Activated T-cell treated with anti-CD3 and anti-CD28 coated beads for 24 hours (primary cell): ENCODE data around the gene MBP.

Experiments used
- DNase-seq: peaks from one replicate; pipeline ENCODE4 v3.0.0-alpha.2; 2020; ENCODE audit warnings: low read depth

MBP gene

DNA sequence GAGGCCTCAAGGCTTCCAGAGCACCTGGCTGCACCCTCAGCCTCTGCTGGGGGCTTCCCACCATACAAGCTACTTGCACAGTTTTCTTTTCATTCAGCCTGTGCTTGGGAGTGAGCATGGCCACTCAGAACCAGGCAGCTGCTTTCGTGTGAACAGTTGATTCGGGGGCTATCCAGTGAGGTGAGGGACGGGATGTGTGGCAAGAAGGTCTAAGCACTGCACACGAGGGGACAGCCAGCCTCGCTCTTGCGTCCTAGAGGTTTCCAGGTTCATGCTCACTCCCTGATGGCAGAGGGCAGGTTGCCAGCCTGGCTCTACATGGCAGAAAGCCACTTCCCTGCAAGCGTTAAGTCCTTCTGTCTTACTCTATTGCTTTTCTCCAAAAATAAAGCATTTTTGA, 146.2 kb downstream of the MBP start:
- DNase-seq: no peak

DNA sequence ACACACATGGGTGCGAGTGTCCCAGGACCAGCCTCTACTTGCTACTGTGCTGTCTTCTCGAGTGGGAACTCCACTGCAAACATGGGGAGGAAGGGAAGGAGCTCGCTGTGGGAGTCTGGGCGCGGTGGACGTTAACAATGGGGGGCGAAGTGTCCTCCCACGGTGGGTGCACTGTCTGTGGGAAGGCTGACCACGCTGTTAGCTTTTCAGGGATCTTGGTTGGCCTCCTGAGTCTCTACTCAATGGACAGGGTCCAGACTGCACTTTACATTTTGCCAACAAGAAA, 146.7 kb downstream of the MBP start:
- DNase-seq: no peak

DNA sequence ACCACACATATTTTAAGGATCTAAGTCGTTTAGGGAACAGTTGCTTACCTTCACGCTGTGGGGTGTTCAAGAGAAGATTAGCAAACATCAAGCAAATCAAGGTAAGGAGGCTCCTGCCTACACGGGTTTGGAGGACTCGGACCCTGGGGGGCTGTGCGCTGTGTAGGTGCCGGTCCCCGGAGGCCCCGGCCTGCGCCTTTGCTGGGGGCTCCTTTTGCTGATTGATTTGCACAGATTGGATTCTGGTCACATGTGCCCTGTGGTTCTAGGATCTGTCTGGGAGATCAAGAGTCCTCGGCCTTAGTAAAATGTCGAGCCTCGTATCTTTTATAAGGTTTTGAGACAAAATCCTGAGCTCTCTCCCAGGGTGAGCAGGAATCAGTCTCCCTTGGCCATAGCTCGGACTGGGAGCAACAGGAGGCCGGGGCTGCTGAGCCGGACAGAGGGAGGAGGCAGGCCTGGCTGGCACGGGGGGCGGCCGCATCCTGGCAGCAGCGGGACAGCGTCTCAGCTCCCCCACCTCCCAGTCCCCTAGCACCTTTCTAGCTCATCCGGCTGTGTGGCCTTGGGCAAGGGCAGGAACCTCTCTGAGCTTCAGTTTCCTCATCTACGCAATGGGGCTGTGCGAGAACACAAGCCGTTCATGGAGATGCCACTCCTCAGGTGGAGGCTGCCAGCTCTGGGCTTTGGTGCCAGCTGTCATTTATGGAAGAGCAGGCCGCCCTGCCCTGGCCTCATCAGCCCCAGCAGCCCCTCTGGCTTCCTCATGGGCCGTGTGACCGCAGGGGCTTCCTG, 147.2 kb downstream of the MBP start:
- DNase-seq: no peak

DNA sequence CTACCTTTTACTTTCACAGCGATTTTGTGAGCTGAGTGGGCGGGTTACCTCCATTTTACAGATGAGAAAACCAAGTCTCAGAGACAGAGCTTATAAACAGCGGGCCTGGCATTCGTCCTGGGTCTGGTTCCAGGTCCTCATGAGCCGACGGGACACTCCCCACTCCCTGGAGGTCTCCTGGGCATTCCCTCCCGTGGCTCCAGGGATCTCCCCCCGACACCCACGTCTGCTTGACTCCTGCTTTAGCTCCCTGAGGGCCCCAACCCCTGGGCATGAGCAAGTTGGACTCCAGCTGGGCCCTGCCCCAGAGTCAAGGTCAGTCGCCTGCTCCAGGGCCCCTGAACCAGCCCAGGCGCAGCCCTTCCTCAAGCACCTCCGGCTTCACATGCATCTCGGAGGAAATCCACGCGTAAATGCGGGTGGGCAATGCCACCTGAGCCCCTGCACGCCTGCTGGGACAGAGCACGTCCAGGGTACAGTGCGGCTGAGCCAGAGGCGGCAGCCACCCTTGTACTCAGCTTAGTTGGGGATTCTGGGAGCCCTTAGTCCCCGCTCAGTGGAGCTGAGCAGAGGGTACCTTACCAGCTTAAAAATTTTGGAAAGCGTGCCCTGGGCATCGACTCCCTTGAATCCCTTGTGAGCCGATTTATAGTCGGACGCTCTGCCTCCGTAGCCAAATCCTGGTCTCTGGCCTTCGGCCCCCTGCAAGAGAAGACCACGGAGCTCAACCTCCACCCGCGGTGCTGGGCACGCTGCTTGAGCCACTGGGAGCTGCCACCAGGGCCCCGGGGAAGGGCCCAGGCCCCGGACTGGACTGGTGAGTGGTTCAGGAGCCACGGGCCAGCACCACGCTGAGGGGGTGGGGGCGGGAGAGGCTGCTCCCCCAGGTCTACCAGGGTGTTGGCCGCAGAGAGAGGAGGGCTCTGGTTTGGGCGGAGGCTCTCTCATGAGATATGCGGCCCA, 148.1 kb downstream of the MBP start:
- no peak for DNase-seq

DNA sequence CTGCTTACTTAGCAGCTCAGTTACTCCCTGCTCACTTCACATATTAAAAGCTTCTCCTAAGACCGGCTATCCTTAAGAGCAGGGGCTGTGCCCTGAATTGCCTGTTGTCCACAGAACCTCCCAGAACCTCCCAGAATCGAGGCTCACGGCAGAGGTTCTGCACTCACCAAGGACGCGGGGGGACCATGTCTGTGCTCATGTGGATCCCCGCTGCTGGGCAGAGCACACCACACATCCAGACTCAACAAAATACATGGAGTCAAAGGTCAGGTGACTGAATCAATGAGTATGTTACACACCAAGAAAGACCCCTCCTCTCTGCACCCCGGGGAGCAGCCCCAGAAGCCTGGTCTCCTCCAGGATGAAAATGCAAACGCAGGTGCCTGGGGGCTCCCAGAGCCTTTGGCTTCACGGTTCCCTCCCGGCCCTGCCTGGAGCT, 149.0 kb downstream of the MBP start:
- DNase-seq: no peak

DNA sequence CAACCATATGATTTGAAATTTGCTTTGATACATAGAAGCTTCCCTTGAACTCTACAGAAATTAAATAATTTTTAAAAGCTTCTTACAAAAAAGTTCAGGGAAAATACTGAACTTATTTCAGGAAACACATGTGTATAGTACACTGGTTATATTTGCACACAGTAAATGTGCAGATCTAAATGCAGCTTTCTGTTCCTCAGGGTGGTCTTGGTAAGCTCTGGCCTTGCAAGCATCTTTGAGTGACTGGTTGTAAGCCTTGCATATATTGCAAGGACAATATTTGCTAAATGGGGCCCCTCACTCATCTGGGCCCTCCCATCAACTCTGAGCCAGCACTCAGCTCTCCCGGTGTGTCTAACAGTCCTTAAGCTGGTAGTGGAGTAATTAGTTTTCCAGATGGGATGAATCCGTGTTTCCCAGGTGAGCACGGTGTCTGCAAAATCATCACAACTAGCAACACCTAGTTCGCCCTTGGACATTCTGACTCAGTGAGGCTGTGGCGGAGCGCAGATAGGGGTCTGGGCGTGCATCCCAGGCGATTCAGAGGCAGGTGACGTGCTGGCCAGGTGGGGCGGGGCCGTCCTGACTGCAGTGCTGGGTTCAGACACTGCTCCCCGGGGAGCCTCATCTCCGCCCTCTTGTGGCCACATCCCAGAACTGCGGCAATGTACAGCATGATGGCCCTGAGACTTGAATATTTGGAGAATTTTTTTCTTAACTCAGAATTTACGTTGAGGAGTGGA, 149.6 kb downstream of the MBP start:
- DNase-seq: peak; percentile 80

DNA sequence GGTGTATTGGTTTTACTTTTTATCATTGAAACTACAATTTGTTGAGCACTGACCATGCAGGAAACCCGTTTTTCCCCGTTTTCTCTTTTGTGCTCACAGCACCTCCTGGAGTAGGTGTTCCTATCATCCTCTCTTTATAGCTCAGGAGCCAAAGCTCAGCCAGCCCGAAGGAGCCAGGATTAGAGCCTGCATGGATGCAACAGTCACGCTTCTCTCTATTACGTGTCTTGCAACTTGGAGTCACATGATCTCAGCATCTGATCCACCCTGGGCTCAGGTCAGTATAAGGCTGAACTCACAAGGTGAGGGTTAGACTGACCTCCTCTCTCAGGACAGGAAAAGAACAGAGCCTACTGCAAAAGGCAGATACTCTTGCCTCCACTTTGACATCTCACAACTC, 150.5 kb downstream of the MBP start:
- no peak for DNase-seq

DNA sequence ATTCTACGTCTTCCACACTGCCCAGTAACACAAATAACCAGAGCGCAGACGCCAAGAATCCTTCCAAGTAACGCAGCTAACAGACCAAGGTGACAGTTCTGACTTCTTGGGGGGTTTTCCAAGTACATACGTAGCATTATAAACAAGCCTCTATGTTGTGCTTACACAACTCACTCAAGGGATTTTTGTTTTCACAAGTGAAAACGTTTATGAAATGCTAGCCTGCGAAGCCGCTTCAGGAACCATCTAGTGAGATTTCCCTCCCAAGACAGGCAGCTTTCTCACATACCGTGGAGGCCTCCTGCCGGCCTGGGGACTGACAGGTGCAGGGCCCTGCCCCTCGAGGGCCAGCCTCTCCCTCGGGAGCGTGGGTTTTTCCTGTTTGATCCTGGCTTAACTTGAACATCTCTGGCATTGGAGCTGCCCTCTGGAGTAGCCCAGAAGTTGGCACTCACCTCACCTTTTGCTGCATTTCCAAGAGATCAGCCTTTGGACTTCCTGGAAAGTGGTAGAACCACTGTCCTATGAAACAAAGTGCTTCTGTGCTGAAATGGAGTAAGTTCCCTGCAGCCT, 151.1 kb downstream of the MBP start:
- no peak for DNase-seq

DNA sequence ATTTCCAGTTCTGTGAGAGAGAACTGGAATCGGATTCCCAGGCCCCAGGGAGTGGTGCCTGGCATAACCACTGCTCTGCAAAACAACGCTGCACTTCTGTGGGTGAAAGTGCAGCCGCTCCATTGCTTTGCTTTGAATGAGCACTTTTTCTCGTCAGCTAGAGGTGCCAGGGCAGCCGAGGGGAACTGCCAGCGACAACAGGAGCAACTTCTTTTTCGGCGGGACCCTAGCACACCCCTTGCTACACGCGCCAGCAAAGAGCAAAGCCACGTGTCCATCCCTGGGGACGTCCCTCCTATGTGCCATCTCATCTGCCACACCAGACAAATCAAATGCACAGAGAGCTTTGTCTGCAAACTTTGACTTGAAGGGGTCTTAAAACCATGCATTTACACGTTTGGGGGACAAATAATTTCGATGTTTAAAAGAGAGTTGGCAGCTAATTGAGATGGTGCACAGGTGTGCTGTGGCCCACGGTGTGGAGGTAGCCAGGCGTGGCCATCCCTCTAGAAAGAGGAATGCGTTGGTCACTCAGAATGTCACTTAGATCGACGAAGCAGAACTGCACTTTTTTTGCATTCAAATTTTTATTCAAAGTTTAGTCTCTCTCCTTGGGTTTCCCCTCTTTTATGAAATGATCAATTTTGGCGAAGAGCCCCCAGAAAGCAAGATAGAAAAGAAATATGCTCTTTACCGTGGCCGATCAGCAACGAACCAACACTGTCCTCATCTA, 151.8 kb downstream of the MBP start:
- DNase-seq: no peak

DNA sequence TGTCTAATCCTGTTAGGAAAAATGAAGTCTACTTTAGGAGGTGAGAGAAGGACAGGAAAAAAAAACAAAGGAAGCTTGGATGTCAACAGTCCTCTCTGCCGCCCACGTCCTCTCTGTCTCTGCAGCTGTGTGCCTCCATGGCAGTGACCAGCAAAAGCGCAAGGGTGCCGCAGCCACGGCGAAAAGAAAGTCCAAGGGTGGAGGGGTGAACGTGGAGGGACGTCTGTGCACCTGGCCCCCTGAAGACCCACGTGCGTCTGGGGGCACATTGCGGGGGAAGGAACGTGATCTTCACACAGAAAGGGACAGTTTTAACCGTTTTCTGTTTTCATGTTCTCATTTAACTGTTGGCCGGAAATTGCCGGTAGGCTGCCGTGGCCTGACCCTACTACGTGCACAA, 152.7 kb downstream of the MBP start:
- DNase-seq: no peak

DNA sequence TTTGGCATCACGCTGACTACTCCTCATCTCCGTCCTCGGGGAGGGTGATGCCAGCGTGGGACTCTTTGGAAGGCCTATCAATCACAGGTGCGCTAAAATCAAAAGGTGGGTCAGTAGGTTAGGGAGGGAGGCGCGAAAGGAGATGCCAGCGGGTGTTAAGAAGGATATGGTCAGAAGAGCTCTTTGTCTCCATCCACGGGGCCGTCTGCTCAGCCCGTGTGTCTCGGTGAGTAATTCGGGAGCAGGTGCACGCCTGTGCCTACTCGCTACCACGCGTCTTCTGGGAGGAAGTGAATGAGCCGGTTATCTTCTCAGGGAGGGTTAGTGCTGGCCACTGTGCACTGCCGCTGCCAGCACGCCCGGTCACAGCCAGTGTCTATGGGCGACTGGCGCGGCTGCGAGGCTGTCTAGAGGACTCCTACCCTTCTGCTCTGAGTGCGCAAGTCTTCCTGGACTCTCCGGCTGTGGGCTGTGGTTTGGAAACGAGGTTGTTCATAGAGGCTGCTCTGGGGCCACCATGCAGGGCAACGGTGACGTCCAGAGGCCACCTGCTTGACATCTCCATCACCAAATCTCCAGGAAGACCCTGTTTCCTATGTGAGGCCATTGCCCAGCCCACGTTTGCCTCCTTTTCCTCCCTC, 153.4 kb downstream of the MBP start:
- DNase-seq: no peak

DNA sequence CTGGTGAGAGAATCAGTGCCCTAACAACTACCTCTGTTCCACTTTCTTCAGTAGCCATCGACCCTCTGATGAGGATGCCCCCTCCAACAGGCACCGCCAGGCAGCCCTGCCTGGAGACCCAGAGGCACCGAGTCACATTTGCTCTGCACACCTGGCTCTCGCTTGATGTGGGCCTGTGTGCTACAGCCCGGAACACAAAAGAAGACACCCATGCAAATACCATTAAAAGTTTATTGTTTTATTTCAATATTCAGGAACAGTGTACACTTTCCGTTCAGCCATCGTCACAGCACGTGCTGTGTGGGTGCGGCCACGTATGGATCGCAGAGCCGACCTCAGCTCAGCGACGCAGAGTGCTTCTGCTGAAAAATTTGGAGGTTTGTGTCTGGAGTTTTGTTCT, 154.0 kb downstream of the MBP start:
- DNase-seq: no peak

DNA sequence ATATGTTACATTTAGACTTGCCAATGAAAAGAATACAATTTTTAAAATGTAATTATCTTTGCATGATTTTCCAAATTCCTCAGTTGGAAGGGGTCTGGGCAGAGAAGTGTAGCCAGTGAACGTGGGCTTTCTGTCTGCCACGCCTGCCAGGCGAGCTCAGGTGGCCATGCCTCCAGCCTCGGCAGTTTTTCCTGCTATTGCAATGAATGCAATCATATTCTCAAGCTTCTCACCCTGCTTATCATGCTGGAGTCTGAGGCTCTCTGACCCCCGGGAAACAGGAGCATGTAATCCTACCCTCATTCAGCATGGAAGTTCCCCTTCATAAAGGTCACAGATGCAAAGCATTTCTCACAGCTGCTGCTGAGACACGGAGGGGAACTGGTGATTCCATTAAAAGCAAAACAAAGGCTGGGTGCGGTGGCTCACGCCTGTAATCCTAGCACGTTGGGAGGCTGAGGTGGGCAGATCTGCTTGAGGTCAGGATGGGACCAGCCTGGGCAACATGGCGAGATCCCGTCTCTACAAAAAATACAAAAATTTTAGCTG, 154.8 kb downstream of the MBP start:
- no peak for DNase-seq

DNA sequence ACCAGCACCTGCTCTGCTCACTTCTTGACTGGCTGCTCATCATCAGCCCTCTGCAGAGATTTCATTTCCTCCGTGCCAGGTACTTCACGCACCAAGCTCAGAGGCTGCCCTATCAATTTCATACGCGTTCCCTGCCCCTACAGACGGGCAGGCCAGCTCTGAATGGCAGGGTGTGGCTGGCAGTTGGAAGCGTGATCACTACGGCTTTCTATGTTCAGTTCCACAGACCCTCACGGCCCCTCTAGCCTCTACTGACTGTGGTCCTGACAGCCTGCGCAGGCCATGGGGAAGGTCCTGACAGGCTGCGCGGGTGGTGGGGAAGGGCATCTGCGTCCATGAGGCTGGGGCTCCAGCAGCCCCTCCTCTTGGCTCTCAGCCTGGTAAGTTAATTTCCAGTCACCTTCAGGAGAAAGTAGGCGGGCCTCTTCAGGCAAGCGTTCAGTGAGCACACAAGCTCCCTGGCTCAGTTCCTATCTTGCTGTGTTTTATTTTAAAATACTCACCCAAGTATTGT, 155.4 kb downstream of the MBP start:
- DNase-seq: no peak

DNA sequence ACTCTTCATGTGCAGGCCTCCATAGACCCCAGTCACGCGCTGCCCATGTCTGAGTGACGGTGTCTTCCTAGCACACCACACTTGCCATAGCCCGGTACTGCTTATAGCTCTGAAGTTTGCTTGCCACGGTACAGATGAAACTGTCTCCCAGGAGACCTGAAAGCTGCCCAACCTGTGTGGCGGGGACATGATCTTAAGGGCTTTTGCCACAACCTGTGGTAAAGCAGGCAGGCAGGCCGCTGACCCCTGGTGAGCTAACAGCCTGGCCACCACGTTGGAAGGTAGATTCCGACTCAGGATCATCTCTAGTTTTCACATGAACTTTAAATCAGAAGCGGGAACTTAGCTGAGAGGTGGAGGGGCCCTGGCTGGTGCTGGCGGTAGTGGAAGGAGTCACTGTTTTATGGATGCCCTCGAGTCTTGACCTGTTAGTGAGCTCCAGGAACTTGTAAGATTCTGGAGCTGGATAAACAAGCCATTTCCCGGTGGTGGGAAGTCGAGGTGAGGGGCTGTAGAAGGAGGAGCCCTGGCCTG, 156.9 kb downstream of the MBP start:
- DNase-seq: no peak

DNA sequence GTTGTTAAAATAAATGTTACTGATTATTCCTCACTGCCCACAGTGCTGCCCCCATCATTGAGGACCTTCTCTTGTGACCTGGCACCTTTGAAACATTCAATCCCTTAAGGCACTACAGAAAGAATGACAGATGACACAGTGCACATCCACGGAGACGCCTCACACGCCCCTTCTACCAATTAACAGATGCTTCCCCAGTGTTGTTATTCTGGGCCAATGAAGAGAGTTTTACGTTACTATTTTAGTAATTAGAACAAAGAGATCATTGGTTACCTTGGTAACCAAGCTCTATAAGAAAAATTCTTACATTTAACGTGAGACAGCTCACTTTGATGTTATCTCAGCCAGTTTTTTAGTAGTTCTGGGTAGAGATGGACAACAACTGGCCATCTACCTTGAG, 158.2 kb downstream of the MBP start:
- DNase-seq: no peak

DNA sequence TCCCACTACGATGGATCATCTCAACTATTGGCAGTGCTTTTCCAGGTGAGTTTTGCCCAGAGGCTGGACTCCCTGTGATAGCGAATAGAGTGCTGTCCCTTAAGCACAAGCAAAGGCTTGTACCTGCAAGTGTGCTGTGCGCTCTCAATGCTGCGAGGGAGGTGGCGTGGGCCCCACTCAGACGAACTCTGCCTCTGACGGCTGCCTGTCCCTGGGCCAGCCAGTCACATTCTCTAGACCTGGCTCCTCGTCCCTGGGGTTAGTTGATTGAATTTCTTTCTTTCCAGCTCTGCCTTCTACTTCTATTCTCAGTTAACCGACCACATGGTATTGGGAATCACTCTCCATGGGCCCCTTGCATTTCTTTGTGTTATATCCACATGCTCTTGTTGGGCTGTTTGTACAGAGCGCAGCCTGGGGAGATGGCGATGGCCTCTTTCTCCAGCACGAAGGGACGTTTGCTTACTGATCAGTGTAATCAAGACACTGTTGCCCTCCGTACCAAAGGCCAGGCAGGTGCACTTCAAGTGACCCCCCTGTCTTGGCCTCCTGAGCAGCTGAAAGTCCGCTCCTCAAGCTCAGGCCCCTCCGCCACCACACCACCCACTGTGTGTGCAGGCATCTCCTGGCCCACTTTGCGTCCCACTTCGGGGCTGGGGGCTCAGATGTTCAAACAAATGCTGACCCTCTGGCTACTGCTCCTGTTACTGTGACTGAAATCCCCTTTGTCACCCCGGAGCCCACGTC, 158.9 kb downstream of the MBP start:
- no peak for DNase-seq

DNA sequence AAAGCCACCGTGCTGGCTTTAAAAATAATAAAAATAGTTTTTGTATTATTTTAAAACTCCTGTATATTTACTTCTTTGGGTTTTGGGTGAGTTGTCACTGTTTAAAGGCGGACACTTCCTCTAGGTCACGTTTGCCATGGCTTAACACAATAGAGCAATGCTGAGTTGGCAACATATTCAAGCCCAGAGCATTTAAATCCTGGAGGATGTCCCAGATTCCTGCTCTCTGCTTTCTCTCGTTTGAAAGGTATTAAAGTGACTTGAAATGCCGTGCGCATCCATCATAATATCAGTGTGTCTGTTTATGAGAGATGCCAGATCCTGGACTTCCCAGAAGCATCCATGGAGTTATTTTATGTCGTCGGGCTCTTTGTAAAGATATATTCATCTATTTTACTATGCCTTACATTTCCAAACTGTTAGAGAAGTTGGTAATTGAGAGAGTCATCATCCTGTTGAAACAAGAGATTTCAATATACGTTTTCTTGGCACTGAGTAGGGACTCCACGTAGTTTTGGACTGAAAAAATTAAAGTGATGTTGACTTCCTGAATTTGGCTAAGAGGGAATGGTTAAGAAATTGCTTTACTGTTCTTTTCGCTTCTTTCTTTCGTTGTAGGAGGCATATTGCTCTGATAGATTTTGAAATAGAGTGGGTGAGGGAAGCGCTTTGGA, 159.6 kb downstream of the MBP start:
- DNase-seq: no peak

DNA sequence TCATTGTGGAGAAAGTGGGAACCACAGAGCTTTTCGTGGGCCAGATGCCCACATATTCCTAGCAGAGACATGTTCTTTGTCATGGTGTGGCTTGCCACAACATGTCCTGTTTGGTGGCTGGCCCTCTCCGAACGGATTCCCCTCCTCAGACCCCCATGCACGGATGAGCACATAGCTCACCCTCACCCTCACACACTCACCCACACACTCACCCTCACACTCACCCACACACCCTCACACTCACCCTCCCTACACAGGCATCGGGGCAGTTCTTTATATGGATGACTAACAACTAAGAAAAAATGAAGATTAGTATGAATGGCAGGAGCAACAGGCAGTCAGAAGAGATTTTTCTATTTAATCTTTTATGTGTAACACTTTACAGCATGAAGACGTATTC, 160.3 kb downstream of the MBP start:
- DNase-seq: no peak
